Panc1 (cell line): Measurements from ENCODE around the gene CRMP1.

Source experiments
- CTCF ChIP-seq: fragments of 450-650 bp; IDR thresholded peaks from 2 replicates; pipeline ENCODE4 v1.5.1; 2017; ENCODE audit warnings: mild to moderate bottlenecking
- POLR2AphosphoS5 ChIP-seq: IDR thresholded peaks from 2 replicates; pipeline ENCODE4 v1.6.1; 2012; ENCODE audit warnings: mild to moderate bottlenecking, low read depth, low read length, moderate library complexity
- TF ChIP-seq, protein P1 (sequence below), 2 experiments: IDR thresholded peaks; 2 replicates each; pipeline ENCODE4 v1.6.1; 2011 to 2012; ENCODE audit warnings: low read depth in 2 of 2, control low read depth in 1 of 2, low read length in 1 of 2, mild to moderate bottlenecking in 1 of 2, moderate library complexity in 1 of 2; ENCODE audit not compliant: insufficient read depth in 1 of 2

DNA sequence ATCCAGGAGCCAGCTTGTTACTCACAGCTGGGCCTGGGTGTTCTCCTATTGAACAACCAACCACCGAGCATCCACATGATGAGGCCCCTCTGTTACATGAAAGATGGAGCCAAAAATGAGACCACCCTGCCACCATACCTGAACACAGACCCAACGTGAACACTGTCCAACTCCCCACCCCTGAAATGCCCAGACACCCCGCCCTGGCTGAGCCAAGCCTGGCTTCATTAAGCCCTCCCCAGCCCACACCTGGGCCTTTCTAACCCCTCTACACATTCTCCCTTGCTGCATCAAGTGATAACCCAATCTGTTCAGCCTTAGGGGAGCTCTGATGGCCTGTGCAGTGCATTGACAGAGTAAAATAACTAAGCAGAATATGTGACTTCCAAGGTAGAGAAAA lies 101.2 kb downstream of the CRMP1 start:
- TF ChIP-seq CTCF (no peak), POLR2AphosphoS5 (no peak)
- TF ChIP-seq, protein P1, sequence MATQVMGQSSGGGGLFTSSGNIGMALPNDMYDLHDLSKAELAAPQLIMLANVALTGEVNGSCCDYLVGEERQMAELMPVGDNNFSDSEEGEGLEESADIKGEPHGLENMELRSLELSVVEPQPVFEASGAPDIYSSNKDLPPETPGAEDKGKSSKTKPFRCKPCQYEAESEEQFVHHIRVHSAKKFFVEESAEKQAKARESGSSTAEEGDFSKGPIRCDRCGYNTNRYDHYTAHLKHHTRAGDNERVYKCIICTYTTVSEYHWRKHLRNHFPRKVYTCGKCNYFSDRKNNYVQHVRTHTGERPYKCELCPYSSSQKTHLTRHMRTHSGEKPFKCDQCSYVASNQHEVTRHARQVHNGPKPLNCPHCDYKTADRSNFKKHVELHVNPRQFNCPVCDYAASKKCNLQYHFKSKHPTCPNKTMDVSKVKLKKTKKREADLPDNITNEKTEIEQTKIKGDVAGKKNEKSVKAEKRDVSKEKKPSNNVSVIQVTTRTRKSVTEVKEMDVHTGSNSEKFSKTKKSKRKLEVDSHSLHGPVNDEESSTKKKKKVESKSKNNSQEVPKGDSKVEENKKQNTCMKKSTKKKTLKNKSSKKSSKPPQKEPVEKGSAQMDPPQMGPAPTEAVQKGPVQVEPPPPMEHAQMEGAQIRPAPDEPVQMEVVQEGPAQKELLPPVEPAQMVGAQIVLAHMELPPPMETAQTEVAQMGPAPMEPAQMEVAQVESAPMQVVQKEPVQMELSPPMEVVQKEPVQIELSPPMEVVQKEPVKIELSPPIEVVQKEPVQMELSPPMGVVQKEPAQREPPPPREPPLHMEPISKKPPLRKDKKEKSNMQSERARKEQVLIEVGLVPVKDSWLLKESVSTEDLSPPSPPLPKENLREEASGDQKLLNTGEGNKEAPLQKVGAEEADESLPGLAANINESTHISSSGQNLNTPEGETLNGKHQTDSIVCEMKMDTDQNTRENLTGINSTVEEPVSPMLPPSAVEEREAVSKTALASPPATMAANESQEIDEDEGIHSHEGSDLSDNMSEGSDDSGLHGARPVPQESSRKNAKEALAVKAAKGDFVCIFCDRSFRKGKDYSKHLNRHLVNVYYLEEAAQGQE (IDR thresholded peaks at IDR 0.05; ENCODE audit: insufficient read depth in 1 of 2, low read depth in 2 of 2, low read length in 1 of 2), result no peak
